ENCODE measurements around the gene PTBP2. TPM values are rescaled to one million over a fixed set of nuclear protein-coding genes. Genes with fewer than 3 reads are reported as not detected.
A peak's percentile ranks its signal among the peaks of the same experiment; 100 is the strongest.

Gene PTBP2
- total RNA-seq, 1 donor from 2014 or later: 61.5 TPM

DNA sequence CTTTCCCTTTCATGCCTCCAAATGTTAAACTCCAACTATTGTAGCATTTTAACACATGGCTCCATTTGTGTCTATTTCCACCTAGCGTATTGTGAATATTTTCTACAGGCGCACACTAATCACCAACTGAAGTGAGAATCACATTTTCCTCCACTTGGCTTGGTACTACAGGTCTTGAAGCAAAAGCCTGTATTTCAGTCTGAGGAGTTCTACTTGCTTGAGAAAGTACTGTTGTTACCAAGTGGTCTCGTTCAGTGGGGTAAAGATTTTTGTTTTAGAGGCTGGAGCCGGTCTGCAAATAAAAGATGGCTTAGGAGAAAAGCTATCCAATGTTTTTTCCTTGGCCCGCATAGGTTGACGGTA, 550 bp upstream of the PTBP2 start:
- Mint-ChIP-seq H3K9me3 (peaks cover 3% of the 10 kb centered on the region), H3K4me3 (peak overlapping the region; percentile 94), H3K27me3 (ENCODE audit: low read depth) (no peaks in the 10 kb centered on the region), H3K27ac (peak overlapping the region; percentile 94), H3K36me3 (peaks cover 6% of the 10 kb centered on the region), H3K4me1 (peaks cover 24% of the 10 kb centered on the region)
- no peak for DNase-seq (ENCODE audit: low spot score in 2 of 2, unreplicated experiment in 2 of 2)
- TF ChIP-seq, protein P1, sequence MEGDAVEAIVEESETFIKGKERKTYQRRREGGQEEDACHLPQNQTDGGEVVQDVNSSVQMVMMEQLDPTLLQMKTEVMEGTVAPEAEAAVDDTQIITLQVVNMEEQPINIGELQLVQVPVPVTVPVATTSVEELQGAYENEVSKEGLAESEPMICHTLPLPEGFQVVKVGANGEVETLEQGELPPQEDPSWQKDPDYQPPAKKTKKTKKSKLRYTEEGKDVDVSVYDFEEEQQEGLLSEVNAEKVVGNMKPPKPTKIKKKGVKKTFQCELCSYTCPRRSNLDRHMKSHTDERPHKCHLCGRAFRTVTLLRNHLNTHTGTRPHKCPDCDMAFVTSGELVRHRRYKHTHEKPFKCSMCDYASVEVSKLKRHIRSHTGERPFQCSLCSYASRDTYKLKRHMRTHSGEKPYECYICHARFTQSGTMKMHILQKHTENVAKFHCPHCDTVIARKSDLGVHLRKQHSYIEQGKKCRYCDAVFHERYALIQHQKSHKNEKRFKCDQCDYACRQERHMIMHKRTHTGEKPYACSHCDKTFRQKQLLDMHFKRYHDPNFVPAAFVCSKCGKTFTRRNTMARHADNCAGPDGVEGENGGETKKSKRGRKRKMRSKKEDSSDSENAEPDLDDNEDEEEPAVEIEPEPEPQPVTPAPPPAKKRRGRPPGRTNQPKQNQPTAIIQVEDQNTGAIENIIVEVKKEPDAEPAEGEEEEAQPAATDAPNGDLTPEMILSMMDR (IDR thresholded peaks at IDR 0.05; ENCODE audit: unreplicated experiment): no peak

DNA sequence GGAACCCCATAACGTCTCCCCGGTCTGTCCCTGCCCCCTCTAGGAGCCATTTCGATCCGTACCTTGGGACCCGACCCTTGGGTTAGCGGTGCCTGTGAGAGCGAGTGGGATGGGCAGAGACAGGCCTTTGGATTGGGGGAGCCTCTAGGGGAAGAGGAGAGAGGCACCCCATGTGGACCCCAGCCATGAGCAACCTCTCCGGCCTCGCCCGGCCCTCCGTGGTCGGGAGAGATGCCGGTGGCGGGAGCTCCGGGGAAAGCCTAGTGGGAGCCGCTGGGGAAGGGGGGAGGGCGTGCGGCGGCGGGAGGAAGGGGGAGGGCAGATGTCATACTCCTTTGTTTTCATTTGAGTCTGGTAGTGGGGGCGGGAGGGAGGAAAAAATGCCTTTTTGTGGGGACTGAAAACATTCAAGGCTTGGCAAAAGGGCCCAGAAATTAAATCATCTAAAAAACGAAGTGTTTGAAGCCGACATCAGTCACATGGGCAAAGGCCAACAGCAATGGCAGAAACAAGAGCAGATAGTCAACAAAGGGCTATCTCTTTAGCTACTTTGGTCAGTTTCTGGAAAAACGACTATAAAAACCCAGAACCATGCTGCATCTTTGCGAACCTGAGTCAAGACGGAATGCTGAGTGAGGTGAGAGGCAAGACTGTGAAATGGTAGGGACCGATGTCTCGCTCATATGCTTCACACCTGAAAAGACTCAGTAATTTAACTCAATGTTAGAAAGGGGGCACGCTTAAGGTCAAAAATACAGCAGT, 758 bp downstream of the PTBP2 start:
- Mint-ChIP-seq H3K9me3 (peaks cover 3% of the 10 kb centered on the region), H3K27me3 (ENCODE audit: low read depth) (no peaks in the 10 kb centered on the region), H3K36me3 (peaks cover 13% of the 10 kb centered on the region), H3K4me1 (peaks cover 30% of the 10 kb centered on the region), H3K4me3 (peak overlapping the region; percentile 94), H3K27ac (peak overlapping the region; percentile 95)
- TF ChIP-seq, protein P1 (IDR thresholded peaks at IDR 0.05; ENCODE audit: unreplicated experiment): no peak
- DNase-seq (ENCODE audit: low spot score in 2 of 2, unreplicated experiment in 2 of 2): peak in 1 of 2 experiments; percentile 34

GRCh38 chr1:96722958-96723357, 1.4 kb downstream of the PTBP2 start:
- Mint-ChIP-seq H3K9me3 (peaks cover 3% of the 10 kb centered on the region), H3K27me3 (ENCODE audit: low read depth) (no peaks in the 10 kb centered on the region), H3K4me3 (peak overlapping the region; percentile 94), H3K4me1 (peaks cover 31% of the 10 kb centered on the region), H3K27ac (peak overlapping the region; percentile 95), H3K36me3 (peaks cover 16% of the 10 kb centered on the region)
- TF ChIP-seq, protein P1 (IDR thresholded peaks at IDR 0.05; ENCODE audit: unreplicated experiment): no peak
- no peak for DNase-seq (ENCODE audit: low spot score in 2 of 2, unreplicated experiment in 2 of 2)

- no peak for DNase-seq (ENCODE audit: low spot score in 2 of 2, unreplicated experiment in 2 of 2)
- H3K27ac Mint-ChIP-seq: peak overlapping the region; percentile 95
- H3K4me1 Mint-ChIP-seq: peaks cover 34% of the 10 kb centered on the region
- TF ChIP-seq, protein P1 (IDR thresholded peaks at IDR 0.05; ENCODE audit: unreplicated experiment): no peak
- peaks cover 3% of the 10 kb centered on the region for H3K9me3 Mint-ChIP-seq
- peak overlapping the region; percentile 94 for H3K4me3 Mint-ChIP-seq
- H3K27me3 Mint-ChIP-seq (ENCODE audit: low read depth): no peaks in the 10 kb centered on the region
- H3K36me3 Mint-ChIP-seq: peaks cover 19% of the 10 kb centered on the region
Observed at GRCh38 chr1:96723377-96723776, 1.8 kb downstream of the PTBP2 start.

GRCh38 chr1:96723936-96724335, 2.4 kb downstream of the PTBP2 start:
- Mint-ChIP-seq H3K4me3 (no peak overlapping the region), H3K9me3 (peaks cover 3% of the 10 kb centered on the region)

More at GRCh38 chr1:96723936-96724335, 2.4 kb downstream of the PTBP2 start:
- H3K27me3 Mint-ChIP-seq (ENCODE audit: low read depth): no peaks in the 10 kb centered on the region
- H3K36me3 Mint-ChIP-seq: peaks cover 22% of the 10 kb centered on the region
- H3K4me1 Mint-ChIP-seq: peaks cover 36% of the 10 kb centered on the region
- H3K27ac Mint-ChIP-seq: no peak overlapping the region
- DNase-seq (ENCODE audit: low spot score in 2 of 2, unreplicated experiment in 2 of 2): no peak
- TF ChIP-seq, protein P1 (IDR thresholded peaks at IDR 0.05; ENCODE audit: unreplicated experiment): no peak
